ENCODE data around the gene RRN3.
"Not testable (repeated sequence)": the region's sequence is repeated elsewhere in the genome, so short reads cannot be mapped to it uniquely, and the experiment has no call there.

DNA sequence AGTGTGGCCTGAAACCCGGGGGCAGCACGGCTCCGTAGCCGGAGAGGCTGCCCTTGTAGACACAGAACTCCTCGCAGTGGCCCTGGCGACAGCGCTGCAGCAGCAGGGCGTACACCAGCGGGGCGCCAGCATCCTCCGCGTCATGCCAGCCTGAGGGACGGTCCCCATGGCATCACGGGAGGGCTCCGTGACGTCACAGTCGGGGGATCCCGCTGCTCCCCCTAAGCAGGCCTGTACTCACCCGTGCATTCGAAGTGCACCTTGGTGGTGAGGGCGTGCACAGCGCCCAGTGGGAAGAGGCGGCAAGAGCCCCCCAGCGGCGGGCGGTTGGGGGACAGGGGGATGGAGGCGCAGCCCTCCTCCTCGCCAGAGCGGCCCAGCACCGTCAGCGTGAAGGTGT is 39.5 kb upstream of the RRN3 start:
- TF ChIP-seq, protein P1, sequence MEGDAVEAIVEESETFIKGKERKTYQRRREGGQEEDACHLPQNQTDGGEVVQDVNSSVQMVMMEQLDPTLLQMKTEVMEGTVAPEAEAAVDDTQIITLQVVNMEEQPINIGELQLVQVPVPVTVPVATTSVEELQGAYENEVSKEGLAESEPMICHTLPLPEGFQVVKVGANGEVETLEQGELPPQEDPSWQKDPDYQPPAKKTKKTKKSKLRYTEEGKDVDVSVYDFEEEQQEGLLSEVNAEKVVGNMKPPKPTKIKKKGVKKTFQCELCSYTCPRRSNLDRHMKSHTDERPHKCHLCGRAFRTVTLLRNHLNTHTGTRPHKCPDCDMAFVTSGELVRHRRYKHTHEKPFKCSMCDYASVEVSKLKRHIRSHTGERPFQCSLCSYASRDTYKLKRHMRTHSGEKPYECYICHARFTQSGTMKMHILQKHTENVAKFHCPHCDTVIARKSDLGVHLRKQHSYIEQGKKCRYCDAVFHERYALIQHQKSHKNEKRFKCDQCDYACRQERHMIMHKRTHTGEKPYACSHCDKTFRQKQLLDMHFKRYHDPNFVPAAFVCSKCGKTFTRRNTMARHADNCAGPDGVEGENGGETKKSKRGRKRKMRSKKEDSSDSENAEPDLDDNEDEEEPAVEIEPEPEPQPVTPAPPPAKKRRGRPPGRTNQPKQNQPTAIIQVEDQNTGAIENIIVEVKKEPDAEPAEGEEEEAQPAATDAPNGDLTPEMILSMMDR (conservative IDR thresholded peaks at IDR 0.05; ENCODE audit: low read length), result not testable (repeated sequence)
- not testable (repeated sequence) for TF ChIP-seq EZH2phosphoT487 (IDR thresholded peaks at IDR 0.05; ENCODE audit: borderline replicate concordance, low read depth, low read length)
